ENCODE results near the gene NBPF3. TPM values are rescaled to one million over a fixed set of nuclear protein-coding genes. Genes with fewer than 3 reads are reported as not detected.
"Not testable (repeated sequence)": the region's sequence is repeated elsewhere in the genome, so short reads cannot be mapped to it uniquely, and the experiment has no call there.

Gene NBPF3
- total RNA-seq, 1 experiment from 2014 or later = 17.3 TPM

DNA sequence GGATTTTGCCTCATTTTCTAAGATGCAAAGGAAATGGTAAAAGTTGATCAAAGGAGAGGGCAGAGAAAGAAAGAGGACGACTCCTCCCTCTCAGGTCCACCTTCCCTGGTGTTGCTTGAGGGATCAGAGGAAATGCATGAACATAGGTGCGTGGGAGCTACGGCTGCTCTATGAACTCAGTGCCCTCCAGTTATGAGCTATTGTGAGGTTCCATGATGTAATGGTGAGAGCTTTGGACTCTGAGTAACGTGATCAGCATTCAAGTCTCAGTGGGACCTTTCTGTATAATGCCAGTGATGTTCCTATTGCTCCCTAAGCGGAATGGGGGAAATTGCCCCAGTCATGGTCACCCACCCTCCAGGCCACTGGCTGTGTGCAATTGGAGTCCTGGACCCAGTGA lies 25.9 kb upstream of the NBPF3 start (continued):
- TF ChIP-seq, protein P1, sequence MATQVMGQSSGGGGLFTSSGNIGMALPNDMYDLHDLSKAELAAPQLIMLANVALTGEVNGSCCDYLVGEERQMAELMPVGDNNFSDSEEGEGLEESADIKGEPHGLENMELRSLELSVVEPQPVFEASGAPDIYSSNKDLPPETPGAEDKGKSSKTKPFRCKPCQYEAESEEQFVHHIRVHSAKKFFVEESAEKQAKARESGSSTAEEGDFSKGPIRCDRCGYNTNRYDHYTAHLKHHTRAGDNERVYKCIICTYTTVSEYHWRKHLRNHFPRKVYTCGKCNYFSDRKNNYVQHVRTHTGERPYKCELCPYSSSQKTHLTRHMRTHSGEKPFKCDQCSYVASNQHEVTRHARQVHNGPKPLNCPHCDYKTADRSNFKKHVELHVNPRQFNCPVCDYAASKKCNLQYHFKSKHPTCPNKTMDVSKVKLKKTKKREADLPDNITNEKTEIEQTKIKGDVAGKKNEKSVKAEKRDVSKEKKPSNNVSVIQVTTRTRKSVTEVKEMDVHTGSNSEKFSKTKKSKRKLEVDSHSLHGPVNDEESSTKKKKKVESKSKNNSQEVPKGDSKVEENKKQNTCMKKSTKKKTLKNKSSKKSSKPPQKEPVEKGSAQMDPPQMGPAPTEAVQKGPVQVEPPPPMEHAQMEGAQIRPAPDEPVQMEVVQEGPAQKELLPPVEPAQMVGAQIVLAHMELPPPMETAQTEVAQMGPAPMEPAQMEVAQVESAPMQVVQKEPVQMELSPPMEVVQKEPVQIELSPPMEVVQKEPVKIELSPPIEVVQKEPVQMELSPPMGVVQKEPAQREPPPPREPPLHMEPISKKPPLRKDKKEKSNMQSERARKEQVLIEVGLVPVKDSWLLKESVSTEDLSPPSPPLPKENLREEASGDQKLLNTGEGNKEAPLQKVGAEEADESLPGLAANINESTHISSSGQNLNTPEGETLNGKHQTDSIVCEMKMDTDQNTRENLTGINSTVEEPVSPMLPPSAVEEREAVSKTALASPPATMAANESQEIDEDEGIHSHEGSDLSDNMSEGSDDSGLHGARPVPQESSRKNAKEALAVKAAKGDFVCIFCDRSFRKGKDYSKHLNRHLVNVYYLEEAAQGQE (IDR thresholded peaks at IDR 0.05; ENCODE audit: low read depth) = no peak
- TF ChIP-seq, protein P2, sequence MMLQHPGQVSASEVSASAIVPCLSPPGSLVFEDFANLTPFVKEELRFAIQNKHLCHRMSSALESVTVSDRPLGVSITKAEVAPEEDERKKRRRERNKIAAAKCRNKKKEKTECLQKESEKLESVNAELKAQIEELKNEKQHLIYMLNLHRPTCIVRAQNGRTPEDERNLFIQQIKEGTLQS (IDR thresholded peaks at IDR 0.05) = no peak
- TF ChIP-seq ZNF274 (IDR thresholded peaks at IDR 0.05; ENCODE audit: low read depth, low read length) (no peak), SIN3A (IDR thresholded peaks at IDR 0.05; ENCODE audit: low read depth) (no peak)

DNA sequence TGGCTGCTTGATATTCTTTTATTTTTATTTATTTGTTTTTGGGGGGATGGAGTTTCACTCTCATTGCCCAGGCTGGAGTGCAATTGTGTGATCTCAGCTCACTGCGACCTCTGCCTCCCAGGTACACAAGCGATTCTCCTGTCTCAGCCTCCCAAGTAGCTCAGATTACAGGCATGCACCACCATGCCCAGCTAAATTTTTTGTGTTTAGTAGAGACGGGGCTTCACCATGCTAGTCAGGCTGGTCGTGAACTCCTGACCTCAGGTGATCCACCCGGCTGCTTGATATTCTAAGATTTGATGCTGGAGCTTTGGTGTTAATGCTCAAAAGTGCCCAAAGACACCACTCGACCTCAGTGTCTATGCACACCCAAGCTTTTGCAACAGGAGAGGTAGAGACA lies 19.6 kb upstream of the NBPF3 start:
- DNase-seq (ENCODE audit: low read depth, low spot score); BruUV-seq (replicated peaks); POLR2A ChIA-PET; H3K9ac ChIP-seq (ENCODE audit: low read length); H3K9me2 ChIP-seq (ENCODE audit: insufficient read depth); RAD21 ChIA-PET (ENCODE audit: low non-redundant PET in 1 of 2, low total read pairs in 2 of 2, uncharacterized antibody in 2 of 2, unreplicated experiment in 2 of 2); H4K20me1 ChIP-seq (ENCODE audit: insufficient read depth); CTCF ChIA-PET; H3K36me3 ChIP-seq (ENCODE audit: control insufficient read depth in 1 of 2, insufficient read depth in 2 of 2, low read length in 2 of 2); H2AFZ ChIP-seq (ENCODE audit: low read depth, low read length, poor library complexity, severe bottlenecking); ATAC-seq; H3K4me2 ChIP-seq (ENCODE audit: low read length); intact Hi-C loops (cut with micrococcal nuclease); H3K27ac ChIP-seq (ENCODE audit: low read depth, low read length); H3K79me2 ChIP-seq (ENCODE audit: insufficient read depth, low read length); H3K9me3 ChIP-seq (ENCODE audit: control insufficient read depth in 1 of 2, insufficient read depth in 1 of 2, low read depth in 1 of 2, low read length in 2 of 2); H3K27me3 ChIP-seq (ENCODE audit: insufficient read depth, low read length); H3K4me3 ChIP-seq (replicated peaks in 1 of 2; ENCODE audit: low read depth in 1 of 2, low read length in 2 of 2); H3K4me1 ChIP-seq (ENCODE audit: control insufficient read depth in 1 of 2, insufficient read depth in 2 of 2, low read length in 2 of 2): not testable (repeated sequence)

DNA sequence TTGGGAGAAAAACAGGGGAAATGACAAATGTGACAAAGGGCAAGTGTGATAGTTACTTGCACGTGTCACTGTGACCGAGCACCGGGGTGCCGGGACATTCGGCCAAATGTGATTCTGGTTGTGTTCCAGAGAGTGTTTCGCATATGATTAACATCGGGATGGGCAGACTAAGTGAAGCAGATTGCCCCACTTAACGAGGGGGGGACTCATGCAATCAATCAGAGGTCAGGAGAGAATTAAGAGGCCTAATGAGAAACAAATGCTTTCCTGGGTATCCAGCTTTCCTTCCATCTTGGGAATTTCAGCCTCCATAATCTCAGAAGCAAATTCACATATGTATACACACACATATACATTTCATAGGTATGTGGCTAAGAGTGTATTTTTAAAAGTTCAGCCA lies 18.6 kb upstream of the NBPF3 start:
- BruUV-seq (replicated peaks); H3K4me1 ChIP-seq (ENCODE audit: control insufficient read depth in 1 of 2, insufficient read depth in 2 of 2, low read length in 2 of 2); CTCF ChIA-PET; ATAC-seq; H3K4me3 ChIP-seq (replicated peaks in 1 of 2; ENCODE audit: low read depth in 1 of 2, low read length in 2 of 2); H3K79me2 ChIP-seq (ENCODE audit: insufficient read depth, low read length); H3K9me2 ChIP-seq (ENCODE audit: insufficient read depth); H2AFZ ChIP-seq (ENCODE audit: low read depth, low read length, poor library complexity, severe bottlenecking); DNase-seq (ENCODE audit: low read depth, low spot score); H3K9me3 ChIP-seq (ENCODE audit: control insufficient read depth in 1 of 2, insufficient read depth in 1 of 2, low read depth in 1 of 2, low read length in 2 of 2); RAD21 ChIA-PET (ENCODE audit: low non-redundant PET in 1 of 2, low total read pairs in 2 of 2, uncharacterized antibody in 2 of 2, unreplicated experiment in 2 of 2); H3K4me2 ChIP-seq (ENCODE audit: low read length); H3K9ac ChIP-seq (ENCODE audit: low read length); POLR2A ChIA-PET; H4K20me1 ChIP-seq (ENCODE audit: insufficient read depth); H3K27ac ChIP-seq (ENCODE audit: low read depth, low read length); H3K36me3 ChIP-seq (ENCODE audit: control insufficient read depth in 1 of 2, insufficient read depth in 2 of 2, low read length in 2 of 2); intact Hi-C loops (cut with micrococcal nuclease); H3K27me3 ChIP-seq (ENCODE audit: insufficient read depth, low read length): not testable (repeated sequence)

DNA sequence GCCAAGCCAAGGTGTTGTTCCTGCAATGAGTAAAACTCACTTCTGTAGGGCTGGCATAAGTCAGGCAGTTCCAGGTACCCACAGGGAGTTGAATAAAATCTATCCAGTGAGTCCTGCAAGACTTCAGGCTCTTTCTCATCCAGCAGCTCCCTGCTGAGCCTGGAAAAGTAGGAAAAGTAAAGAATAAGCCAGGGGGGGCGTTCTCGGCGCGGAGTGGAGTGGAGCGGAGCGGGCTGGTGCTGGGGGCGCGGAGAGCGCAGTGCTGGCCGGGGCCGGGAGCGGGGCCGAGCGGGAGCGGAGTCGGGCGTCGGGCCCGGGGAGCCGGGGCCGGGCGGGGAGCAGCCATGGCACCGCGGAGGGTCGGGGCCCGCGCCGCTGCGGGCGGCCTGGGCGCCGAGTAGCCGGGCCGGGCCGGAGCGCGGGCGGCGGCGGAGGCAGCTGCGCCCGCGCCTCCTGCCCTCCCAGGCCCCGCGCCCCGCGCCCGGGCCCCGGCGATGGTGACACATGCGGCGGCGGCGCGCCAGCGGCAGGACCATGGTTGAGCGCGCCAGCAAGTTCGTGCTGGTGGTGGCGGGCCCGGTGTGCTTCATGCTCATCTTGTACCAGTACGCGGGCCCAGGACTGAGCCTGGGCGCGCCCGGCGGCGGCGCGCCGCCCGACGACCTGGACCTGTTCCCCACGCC lies 12.0 kb upstream of the NBPF3 start:
- H3K4me1 ChIP-seq (ENCODE audit: control insufficient read depth in 1 of 2, insufficient read depth in 2 of 2, low read length in 2 of 2); H3K79me2 ChIP-seq (ENCODE audit: insufficient read depth, low read length); DNase-seq (ENCODE audit: low read depth, low spot score); POLR2A ChIA-PET; H3K4me3 ChIP-seq (replicated peaks in 1 of 2; ENCODE audit: low read depth in 1 of 2, low read length in 2 of 2); H3K9me3 ChIP-seq (ENCODE audit: control insufficient read depth in 1 of 2, insufficient read depth in 1 of 2, low read depth in 1 of 2, low read length in 2 of 2); RAD21 ChIA-PET (ENCODE audit: low non-redundant PET in 1 of 2, low total read pairs in 2 of 2, uncharacterized antibody in 2 of 2, unreplicated experiment in 2 of 2); CTCF ChIA-PET; H3K9ac ChIP-seq (ENCODE audit: low read length); H2AFZ ChIP-seq (ENCODE audit: low read depth, low read length, poor library complexity, severe bottlenecking); H3K4me2 ChIP-seq (ENCODE audit: low read length); H4K20me1 ChIP-seq (ENCODE audit: insufficient read depth); H3K36me3 ChIP-seq (ENCODE audit: control insufficient read depth in 1 of 2, insufficient read depth in 2 of 2, low read length in 2 of 2); H3K27ac ChIP-seq (ENCODE audit: low read depth, low read length); BruUV-seq (replicated peaks); intact Hi-C loops (cut with micrococcal nuclease); H3K27me3 ChIP-seq (ENCODE audit: insufficient read depth, low read length); H3K9me2 ChIP-seq (ENCODE audit: insufficient read depth): not testable (repeated sequence)
- ATAC-seq = 0 out of 2 replicates have a peak, but pooled peaks have one; percentile 38
